Measurements from ENCODE around the gene TSPAN14. TPM values are rescaled to one million over a fixed set of nuclear protein-coding genes. Genes with fewer than 3 reads are reported as not detected.

TSPAN14 gene
- total RNA-seq, 2 experiments from 2014 or later, result 17.0 to 33.4 TPM

DNA sequence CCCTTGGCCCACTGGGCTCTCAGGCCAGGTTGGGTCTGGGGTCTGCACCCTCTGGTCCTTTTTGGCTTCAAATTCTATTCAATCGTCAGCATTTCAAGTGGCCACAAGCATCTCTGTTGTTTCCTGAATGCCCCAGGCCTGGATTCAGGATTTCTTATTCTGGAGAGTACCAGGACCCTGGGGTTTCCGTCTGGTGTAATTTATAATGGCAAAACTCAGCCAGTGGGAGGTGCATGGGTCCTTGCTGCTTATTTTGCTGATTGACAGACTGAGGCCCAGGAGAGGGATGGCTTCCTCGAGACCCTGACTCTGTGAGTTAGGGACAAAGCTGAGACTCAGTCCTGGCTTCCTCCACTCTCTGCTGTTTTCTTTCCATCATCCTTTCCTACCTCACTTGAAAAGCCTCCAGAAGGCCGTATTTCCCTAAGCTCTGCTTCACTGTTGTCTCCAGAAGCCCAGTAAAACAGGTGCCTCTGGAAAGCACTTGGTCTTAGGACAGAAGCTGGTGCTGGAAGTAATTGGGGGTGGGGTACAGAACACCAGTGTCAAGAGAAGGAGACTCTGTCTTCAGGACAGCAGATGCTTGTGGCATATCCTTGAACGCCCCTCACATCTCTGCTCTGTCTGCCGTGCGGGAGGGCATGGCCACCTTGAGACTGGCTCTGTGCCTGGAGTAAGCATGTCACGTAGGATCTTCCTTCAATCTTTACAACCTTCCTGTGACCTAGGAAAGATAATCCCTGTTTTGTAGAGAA is 44.1 kb downstream of the TSPAN14 start:
- Histone ChIP-seq H3K27ac (ENCODE audit: low read depth, low read length, poor library complexity, severe bottlenecking) (no peak overlapping the region), H3K4me3 (ENCODE audit: low read depth, low read length, poor library complexity, severe bottlenecking) (no peak overlapping the region), H3K4me2 (ENCODE audit: low read length) (no peak overlapping the region), H2AFZ (ENCODE audit: low read length) (no peak overlapping the region), H3K36me3 (ENCODE audit: insufficient read depth, low read length) (peaks cover 57% of the 10 kb centered on the region), H3K9me3 (ENCODE audit: low read length) (peaks cover 12% of the 10 kb centered on the region), H3K9me2 (ENCODE audit: insufficient read depth, low read length) (no peaks in the 10 kb centered on the region), H3K79me2 (ENCODE audit: insufficient read depth, low read depth, low read length) (peaks cover 32% of the 10 kb centered on the region), H3K4me1 (ENCODE audit: insufficient read depth, low read length, poor library complexity, severe bottlenecking) (peaks cover 14% of the 10 kb centered on the region), H4K20me1 (ENCODE audit: insufficient read depth, low read length) (no peaks in the 10 kb centered on the region)
- intact Hi-C loops (cut with micrococcal nuclease; ENCODE audit: unreplicated experiment), result no loop called here
- ChIA-PET POLR2A (no interaction called here), CTCF (ENCODE audit: unreplicated experiment) (no interaction called here)
- TF ChIP-seq, protein P1, sequence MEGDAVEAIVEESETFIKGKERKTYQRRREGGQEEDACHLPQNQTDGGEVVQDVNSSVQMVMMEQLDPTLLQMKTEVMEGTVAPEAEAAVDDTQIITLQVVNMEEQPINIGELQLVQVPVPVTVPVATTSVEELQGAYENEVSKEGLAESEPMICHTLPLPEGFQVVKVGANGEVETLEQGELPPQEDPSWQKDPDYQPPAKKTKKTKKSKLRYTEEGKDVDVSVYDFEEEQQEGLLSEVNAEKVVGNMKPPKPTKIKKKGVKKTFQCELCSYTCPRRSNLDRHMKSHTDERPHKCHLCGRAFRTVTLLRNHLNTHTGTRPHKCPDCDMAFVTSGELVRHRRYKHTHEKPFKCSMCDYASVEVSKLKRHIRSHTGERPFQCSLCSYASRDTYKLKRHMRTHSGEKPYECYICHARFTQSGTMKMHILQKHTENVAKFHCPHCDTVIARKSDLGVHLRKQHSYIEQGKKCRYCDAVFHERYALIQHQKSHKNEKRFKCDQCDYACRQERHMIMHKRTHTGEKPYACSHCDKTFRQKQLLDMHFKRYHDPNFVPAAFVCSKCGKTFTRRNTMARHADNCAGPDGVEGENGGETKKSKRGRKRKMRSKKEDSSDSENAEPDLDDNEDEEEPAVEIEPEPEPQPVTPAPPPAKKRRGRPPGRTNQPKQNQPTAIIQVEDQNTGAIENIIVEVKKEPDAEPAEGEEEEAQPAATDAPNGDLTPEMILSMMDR (conservative IDR thresholded peaks at IDR 0.05; ENCODE audit: low read length), result no peak
- no peak for TF ChIP-seq EZH2phosphoT487 (IDR thresholded peaks at IDR 0.05; ENCODE audit: borderline replicate concordance, low read depth, low read length)
- DNase-seq (ENCODE audit: low spot score), result no peak
- BruUV-seq (replicated peaks), result no TSS peak

DNA sequence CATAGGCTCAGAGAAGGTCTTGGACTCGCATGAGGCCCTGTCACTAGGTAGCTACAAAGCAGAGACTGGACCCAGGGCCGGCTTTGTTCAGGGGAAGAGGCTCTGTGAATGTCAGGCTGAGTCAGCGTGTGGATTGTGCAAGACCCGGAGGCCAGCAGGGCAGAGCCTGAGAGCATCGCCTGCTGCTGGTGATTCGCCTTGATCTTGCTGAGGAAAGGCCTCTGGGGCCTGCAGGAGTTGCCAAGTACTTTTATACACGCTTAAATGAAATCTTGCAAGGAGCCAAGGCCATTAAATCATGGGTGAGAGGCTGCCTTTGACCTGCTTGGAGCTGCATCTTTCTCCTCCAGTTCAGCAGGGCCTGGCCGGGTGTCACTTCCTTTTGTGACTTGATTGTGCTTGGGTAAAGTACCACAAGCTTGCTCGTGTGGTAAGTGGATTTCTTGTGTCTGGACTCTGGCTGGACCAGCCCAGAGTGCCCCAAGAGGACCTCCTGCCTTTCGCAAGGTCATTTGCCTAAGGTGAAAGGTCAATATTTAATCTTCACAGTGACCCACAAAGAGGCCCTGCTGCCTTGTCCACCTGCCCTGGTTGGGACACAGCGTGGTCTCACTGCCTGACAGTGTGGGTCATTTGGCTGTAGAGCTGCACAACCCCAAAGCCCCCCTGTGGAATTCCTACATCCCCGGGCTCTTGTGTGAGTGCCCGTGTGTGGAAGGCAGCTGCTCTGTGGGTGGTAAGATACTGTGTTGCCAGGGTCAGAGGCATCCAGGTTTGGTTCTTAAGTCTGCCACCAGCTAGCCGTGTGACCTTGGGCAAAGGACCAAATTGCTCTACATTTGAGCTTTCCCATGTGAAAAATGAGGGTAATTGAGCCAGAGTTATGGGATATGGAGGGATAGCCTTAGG is 45.0 kb downstream of the TSPAN14 start:
- H3K36me3 ChIP-seq (ENCODE audit: insufficient read depth, low read length), result peaks cover 48% of the 10 kb centered on the region
- DNase-seq (ENCODE audit: low spot score), result no peak
- no peaks in the 10 kb centered on the region for H4K20me1 ChIP-seq (ENCODE audit: insufficient read depth, low read length)
- no peak overlapping the region for H3K4me2 ChIP-seq (ENCODE audit: low read length)
- no peak overlapping the region for H3K27ac ChIP-seq (ENCODE audit: low read depth, low read length, poor library complexity, severe bottlenecking)
- H3K9me3 ChIP-seq (ENCODE audit: low read length), result peaks cover 12% of the 10 kb centered on the region
- no peak overlapping the region for H2AFZ ChIP-seq (ENCODE audit: low read length)
- POLR2A ChIA-PET, result interaction anchor here (0.5 to 0.7 kb wide), 5 partner anchors 16 to 55 kb away, joined by 3 to 4 read pairs (median 3); no protein-coding TSS in a partner anchor
- no peak overlapping the region for H3K4me3 ChIP-seq (ENCODE audit: low read depth, low read length, poor library complexity, severe bottlenecking)
- no peaks in the 10 kb centered on the region for H3K9me2 ChIP-seq (ENCODE audit: insufficient read depth, low read length)
- peaks cover 26% of the 10 kb centered on the region for H3K79me2 ChIP-seq (ENCODE audit: insufficient read depth, low read depth, low read length)
- TF ChIP-seq, protein P1 (conservative IDR thresholded peaks at IDR 0.05; ENCODE audit: low read length), result no peak
- TF ChIP-seq EZH2phosphoT487 (IDR thresholded peaks at IDR 0.05; ENCODE audit: borderline replicate concordance, low read depth, low read length), result no peak
- no TSS peak for BruUV-seq (replicated peaks)
- H3K4me1 ChIP-seq (ENCODE audit: insufficient read depth, low read length, poor library complexity, severe bottlenecking), result peaks cover 6% of the 10 kb centered on the region
- CTCF ChIA-PET (ENCODE audit: unreplicated experiment), result interaction anchor here (0.8 kb wide), 1 partner anchor 55 kb away, joined by 3 read pairs; no protein-coding TSS in a partner anchor
- intact Hi-C loops (cut with micrococcal nuclease; ENCODE audit: unreplicated experiment), result no loop called here
